CD4-positive, alpha-beta T cell (primary cell): ENCODE measurements around the gene SV2C. TPM values are rescaled to one million over a fixed set of nuclear protein-coding genes. Genes with fewer than 3 reads are reported as not detected.

Source experiments
- ATAC-seq: fragments of 200-7000 bp; cut with Tn5 transposase; one replicate; pipeline ENCODE4 v1.10.0; 2022; ENCODE audit warnings: mild to moderate bottlenecking; ENCODE audit not compliant: poor library complexity
- CTCF ChIA-PET: fragments of 350-600 bp; sonication (Branson Sonifier 250); formaldehyde crosslinking; loops from one replicate; lab custom pipeline; 2021; ENCODE audit warnings: antibody characterized with exemption, inconsistent platforms; lab: Charles Lee
- POLR2A ChIA-PET: fragments of 350-600 bp; sonication (Branson Sonifier 250); formaldehyde crosslinking; loops from one replicate; lab custom pipeline; 2021; ENCODE audit warnings: antibody characterized with exemption, inconsistent platforms; lab: Charles Lee
- DNase-seq, 14 experiments: peaks; one replicate each; pipeline ENCODE4 v3.0.0-alpha.2; 2013 to 2020; ENCODE audit warnings: mixed read lengths in 2 of 14
- H3K27ac ChIP-seq, 2 donors: one replicate each; pipeline versions ENCODE4 v1.5.1 to v1.7.0; 2013; ENCODE audit warnings: low read length in 2 of 2, low read depth in 1 of 2, mild to moderate bottlenecking in 1 of 2
- H3K27me3 ChIP-seq, 2 experiments: 1 replicate in 1 of 2; 2 replicates in 1 of 2; pipeline versions ENCODE4 v1.6.1 to v1.7.0; 2013; ENCODE audit warnings: low read length in 2 of 2, control low read depth in 1 of 2, mild to moderate bottlenecking in 1 of 2, moderate library complexity in 1 of 2; ENCODE audit not compliant: insufficient read depth in 2 of 2, control insufficient read depth in 1 of 2
- H3K36me3 ChIP-seq: one replicate; pipeline ENCODE4 v1.6.1; 2013; ENCODE audit warnings: low read length, control low read depth; ENCODE audit not compliant: insufficient read depth
- H3K4me1 ChIP-seq: one replicate; pipeline ENCODE4 v1.6.1; 2013; ENCODE audit warnings: low read length, control low read depth; ENCODE audit not compliant: insufficient read depth
- H3K4me3 ChIP-seq: one replicate; pipeline ENCODE4 v1.5.1; 2013; ENCODE audit warnings: mild to moderate bottlenecking, low read length, moderate library complexity
- H3K9me3 ChIP-seq, 2 experiments: 1 replicate in 1 of 2; 2 replicates in 1 of 2; pipeline versions ENCODE4 v1.6.1 to v1.7.0; 2013; ENCODE audit warnings: low read length in 2 of 2, mild to moderate bottlenecking in 2 of 2, control low read depth in 1 of 2, moderate library complexity in 1 of 2; ENCODE audit not compliant: control insufficient read depth in 1 of 2, insufficient read depth in 1 of 2
- H3K27ac Mint-ChIP-seq: one replicate; pipeline ENCODE4 v1.8.0; 2020; ENCODE audit warnings: mixed read lengths
- H3K27me3 Mint-ChIP-seq: one replicate; pipeline ENCODE4 v1.8.0; 2021; ENCODE audit warnings: mixed read lengths
- H3K36me3 Mint-ChIP-seq: one replicate; pipeline ENCODE4 v1.8.0; 2021; ENCODE audit warnings: low read depth, mixed read lengths
- H3K4me1 Mint-ChIP-seq: one replicate; pipeline ENCODE4 v1.8.0; 2021; ENCODE audit warnings: low read depth, mixed read lengths
- H3K4me3 Mint-ChIP-seq: one replicate; pipeline ENCODE4 v1.8.0; 2020; ENCODE audit warnings: mild to moderate bottlenecking, mixed read lengths
- H3K9me3 Mint-ChIP-seq: one replicate; pipeline ENCODE4 v1.8.0; 2020; ENCODE audit warnings: mixed read lengths
- intact Hi-C, 2 experiments: fragments of 100-400 bp; cut with DNase I in 1 of 2; cut with micrococcal nuclease in 1 of 2; formaldehyde crosslinking; loops; one replicate each; pipeline versions ENCODE4 v1.15.1 to v1.9.0; 2023 to 2025; cut with DNase I, micrococcal nuclease
- total RNA-seq, 174 experiments: library from RNA in 2 of 174; stranded (reverse) in 2 of 174; gene quantifications; one replicate each; pipeline ENCODE4 v1.2.3 and lab custom pipeline; 2021 to 2026
- TF ChIP-seq, protein P1 (sequence below): fragments of 200-600 bp; IDR thresholded peaks from one replicate; pipeline ENCODE4 v1.8.0; 2022; ENCODE audit warnings: antibody characterized with exemption, mild to moderate bottlenecking

The SV2C gene
- total RNA-seq, 2 experiments from 2014 or later = 0.03 to 0.08 TPM

DNA sequence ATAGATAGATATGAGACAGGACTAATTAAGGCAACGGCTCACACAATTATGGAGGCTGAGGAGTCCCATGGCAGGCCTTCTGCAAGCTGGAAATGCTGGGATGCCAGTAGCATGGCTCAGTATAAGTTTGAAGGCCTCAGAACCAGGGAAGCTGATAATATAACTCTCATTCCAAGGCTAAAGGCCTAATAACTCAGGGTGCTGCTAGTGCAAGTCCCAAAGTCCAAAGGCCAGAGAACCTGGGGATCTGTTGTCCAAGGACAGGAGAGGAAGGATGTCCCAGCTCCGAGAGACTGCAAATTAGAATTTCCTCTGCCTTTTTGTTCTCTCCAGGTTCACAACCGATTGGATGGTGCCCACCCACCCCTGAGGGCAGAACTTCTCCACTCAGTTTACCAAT, 114.5 kb downstream of the SV2C start:
- peaks cover 6% of the 10 kb centered on the region for H3K4me1 Mint-ChIP-seq
- ChIA-PET POLR2A (no interaction called here), CTCF (interaction anchor here (1.3 kb wide), 1 partner anchor 12 kb away, joined by 3 read pairs; no protein-coding TSS in a partner anchor)

GRCh38 chr5:76199336-76200318, 116.4 kb downstream of the SV2C start:
- TF ChIP-seq, protein P1, sequence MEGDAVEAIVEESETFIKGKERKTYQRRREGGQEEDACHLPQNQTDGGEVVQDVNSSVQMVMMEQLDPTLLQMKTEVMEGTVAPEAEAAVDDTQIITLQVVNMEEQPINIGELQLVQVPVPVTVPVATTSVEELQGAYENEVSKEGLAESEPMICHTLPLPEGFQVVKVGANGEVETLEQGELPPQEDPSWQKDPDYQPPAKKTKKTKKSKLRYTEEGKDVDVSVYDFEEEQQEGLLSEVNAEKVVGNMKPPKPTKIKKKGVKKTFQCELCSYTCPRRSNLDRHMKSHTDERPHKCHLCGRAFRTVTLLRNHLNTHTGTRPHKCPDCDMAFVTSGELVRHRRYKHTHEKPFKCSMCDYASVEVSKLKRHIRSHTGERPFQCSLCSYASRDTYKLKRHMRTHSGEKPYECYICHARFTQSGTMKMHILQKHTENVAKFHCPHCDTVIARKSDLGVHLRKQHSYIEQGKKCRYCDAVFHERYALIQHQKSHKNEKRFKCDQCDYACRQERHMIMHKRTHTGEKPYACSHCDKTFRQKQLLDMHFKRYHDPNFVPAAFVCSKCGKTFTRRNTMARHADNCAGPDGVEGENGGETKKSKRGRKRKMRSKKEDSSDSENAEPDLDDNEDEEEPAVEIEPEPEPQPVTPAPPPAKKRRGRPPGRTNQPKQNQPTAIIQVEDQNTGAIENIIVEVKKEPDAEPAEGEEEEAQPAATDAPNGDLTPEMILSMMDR = no peak
- no peaks in the 10 kb centered on the region for H3K36me3 ChIP-seq
- DNase-seq (no peak), ATAC-seq (no peak)
- H3K27me3 ChIP-seq = no peaks in the 10 kb centered on the region
- peaks cover 5% of the 10 kb centered on the region for H3K4me1 ChIP-seq
- no peak overlapping the region for H3K27ac ChIP-seq
- ChIA-PET CTCF (interaction anchor here (1.3 kb wide), 1 partner anchor 10 kb away, joined by 3 read pairs; no protein-coding TSS in a partner anchor), POLR2A (no interaction called here)
- Mint-ChIP-seq H3K4me1 (peaks cover 6% of the 10 kb centered on the region), H3K4me3 (no peak overlapping the region), H3K27ac (no peak overlapping the region), H3K9me3 (no peaks in the 10 kb centered on the region), H3K36me3 (no peaks in the 10 kb centered on the region), H3K27me3 (no peaks in the 10 kb centered on the region)
- intact Hi-C loops = no loop called here
- H3K9me3 ChIP-seq = no peaks in the 10 kb centered on the region
- H3K4me3 ChIP-seq = no peak overlapping the region

More for the DNA sequence above, 114.5 kb downstream of the SV2C start:
- Histone ChIP-seq H3K36me3 (no peaks in the 10 kb centered on the region), H3K4me1 (peaks cover 5% of the 10 kb centered on the region), H3K27ac (no peak overlapping the region), H3K9me3 (no peaks in the 10 kb centered on the region), H3K4me3 (no peak overlapping the region), H3K27me3 (no peaks in the 10 kb centered on the region)
- no peaks in the 10 kb centered on the region for H3K27me3 Mint-ChIP-seq
- TF ChIP-seq, protein P1 = no peak
- H3K27ac Mint-ChIP-seq = no peak overlapping the region
- intact Hi-C loops = no loop called here
- no peak for ATAC-seq
- H3K36me3 Mint-ChIP-seq = no peaks in the 10 kb centered on the region
- no peak for DNase-seq
- no peak overlapping the region for H3K4me3 Mint-ChIP-seq
- H3K9me3 Mint-ChIP-seq = no peaks in the 10 kb centered on the region

DNA sequence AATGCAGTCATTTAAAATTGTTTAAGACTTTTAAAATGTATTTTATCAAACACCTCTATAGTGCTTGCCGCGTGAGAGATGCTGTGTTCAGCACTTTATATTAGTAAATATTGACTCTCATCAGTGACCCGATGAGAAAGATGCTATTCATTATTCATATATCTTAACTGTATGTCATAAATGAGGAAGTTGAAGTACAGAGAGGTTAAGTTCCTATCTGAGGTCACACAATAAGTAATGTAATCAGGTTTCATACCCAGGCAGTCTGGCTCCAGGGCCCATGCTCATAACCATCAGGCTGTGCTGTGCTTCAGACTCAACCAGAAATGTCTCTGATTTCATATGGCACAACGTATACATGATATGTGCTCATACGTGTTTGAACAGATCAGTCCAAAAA, 119.0 kb downstream of the SV2C start:
- DNase-seq (no peak), ATAC-seq (no peak)
- TF ChIP-seq, protein P1 = no peak
- no peaks in the 10 kb centered on the region for H3K9me3 ChIP-seq
- H3K9me3 Mint-ChIP-seq = no peaks in the 10 kb centered on the region
- ChIA-PET CTCF (no interaction called here), POLR2A (no interaction called here)
- H3K4me1 ChIP-seq = peaks cover 5% of the 10 kb centered on the region
- peaks cover 6% of the 10 kb centered on the region for H3K4me1 Mint-ChIP-seq
- no peak overlapping the region for H3K27ac ChIP-seq
- peaks cover 4% of the 10 kb centered on the region for H3K27me3 Mint-ChIP-seq
- no peaks in the 10 kb centered on the region for H3K27me3 ChIP-seq
- H3K36me3 Mint-ChIP-seq = no peaks in the 10 kb centered on the region
- no peak overlapping the region for H3K4me3 ChIP-seq
- H3K27ac Mint-ChIP-seq = no peak overlapping the region
- no peak overlapping the region for H3K4me3 Mint-ChIP-seq
- H3K36me3 ChIP-seq = no peaks in the 10 kb centered on the region
- intact Hi-C loops = no loop called here
